Esophagus (tissue), 2 donors: ENCODE results near the gene TMEM232. TPM values are rescaled to one million over a fixed set of nuclear protein-coding genes. Genes with fewer than 3 reads are reported as not detected.

Experiments
- H3K27ac ChIP-seq, 2 donors: one replicate each; pipeline ENCODE4 v1.5.1; 2013; ENCODE audit warnings: low read depth in 2 of 2, mild to moderate bottlenecking in 2 of 2, inconsistent platforms in 1 of 2, low read length in 1 of 2, moderate library complexity in 1 of 2
- H3K27me3 ChIP-seq, 2 donors: one replicate each; pipeline ENCODE4 v1.6.1; 2013; ENCODE audit warnings: low read length in 2 of 2, control low read depth in 1 of 2, mild to moderate bottlenecking in 1 of 2; ENCODE audit not compliant: insufficient read depth in 2 of 2, control insufficient read depth in 1 of 2
- H3K36me3 ChIP-seq, 2 donors: one replicate each; pipeline ENCODE4 v1.6.1; 2013; ENCODE audit warnings: low read length in 1 of 2; ENCODE audit not compliant: control insufficient read depth in 2 of 2, insufficient read depth in 2 of 2
- H3K4me1 ChIP-seq, 2 donors: one replicate each; pipeline ENCODE4 v1.6.1; 2013; ENCODE audit warnings: low read length in 1 of 2; ENCODE audit not compliant: control insufficient read depth in 2 of 2, insufficient read depth in 2 of 2
- H3K4me3 ChIP-seq, 2 donors: one replicate each; pipeline ENCODE4 v1.5.1; 2013; ENCODE audit warnings: low read length in 2 of 2, mild to moderate bottlenecking in 2 of 2, low read depth in 1 of 2, moderate library complexity in 1 of 2
- H3K9me3 ChIP-seq, 2 donors: one replicate each; pipeline ENCODE4 v1.6.1; 2013; ENCODE audit warnings: mild to moderate bottlenecking in 2 of 2, low read depth in 1 of 2, low read length in 1 of 2, moderate library complexity in 1 of 2; ENCODE audit not compliant: control insufficient read depth in 2 of 2, insufficient read depth in 1 of 2
- WGBS, 2 donors: extraction: QIAGEN DNeasy Blood & Tissue Kit; methylation state at CpG; one replicate each; pipeline ENCODE4 v1.1.7; 2013; 5-methylcytosine and 5-hydroxymethylcytosine counted together
- polyA plus RNA-seq, 2 donors: library from polyadenylated mRNA; stranded (reverse); fragments of 200-250 nt; gene quantifications; one replicate each; pipeline ENCODE4 v1.2.3, GENCODE V29; 2013
- donor health status: healthy with polysubstance abuse.
- donor health status: Bipolar disorder and iron deficiency.

TMEM232 gene
- polyA plus RNA-seq, 2 donors = 0.49 to 0.65 TPM

- H3K27me3 ChIP-seq = no peaks in the 10 kb centered on the region
- H3K36me3 ChIP-seq = no peaks in the 10 kb centered on the region
- 80 to 85% methylated on average over 2 of the region's 2 CpGs for WGBS, 2 donors
- H3K4me1 ChIP-seq = no peaks in the 10 kb centered on the region
- no peaks in the 10 kb centered on the region for H3K9me3 ChIP-seq
- H3K27ac ChIP-seq = no peak overlapping the region
- no peak overlapping the region for H3K4me3 ChIP-seq
Measured at GRCh38 chr5:110463106-110463505, 263.4 kb downstream of the TMEM232 start.

GRCh38 chr5:110460837-110461236, 265.6 kb downstream of the TMEM232 start:
- Histone ChIP-seq H3K36me3 (no peaks in the 10 kb centered on the region), H3K9me3 (no peaks in the 10 kb centered on the region), H3K4me1 (no peaks in the 10 kb centered on the region), H3K4me3 (no peak overlapping the region), H3K27ac (no peak overlapping the region), H3K27me3 (no peaks in the 10 kb centered on the region)
- 87 to 88% methylated on average over 4 of the region's 4 CpGs for WGBS, 2 donors

GRCh38 chr5:110458313-110458712, 268.2 kb downstream of the TMEM232 start:
- Histone ChIP-seq H3K4me1 (no peaks in the 10 kb centered on the region), H3K36me3 (no peaks in the 10 kb centered on the region), H3K9me3 (no peaks in the 10 kb centered on the region), H3K27me3 (no peaks in the 10 kb centered on the region), H3K27ac (no peak overlapping the region), H3K4me3 (no peak overlapping the region)
- WGBS, 2 donors = 87 to 88% methylated on average over 1 of the region's 1 CpG

- no peaks in the 10 kb centered on the region for H3K4me1 ChIP-seq
- peaks cover 0 to 3% of the 10 kb centered on the region in 2 donors for H3K27me3 ChIP-seq
- no peak overlapping the region for H3K27ac ChIP-seq
- H3K36me3 ChIP-seq = no peaks in the 10 kb centered on the region
- WGBS, 2 donors = 87 to 88% methylated on average over 4 of the region's 4 CpGs
- no peaks in the 10 kb centered on the region for H3K9me3 ChIP-seq
- H3K4me3 ChIP-seq = no peak overlapping the region
Measured at GRCh38 chr5:110442856-110443255, 283.6 kb downstream of the TMEM232 start.

GRCh38 chr5:110441035-110441434, 285.4 kb downstream of the TMEM232 start:
- 38 to 42% methylated on average over 2 of the region's 2 CpGs for WGBS, 2 donors
- H3K4me3 ChIP-seq = no peak overlapping the region
- H3K27me3 ChIP-seq = peaks cover 0 to 3% of the 10 kb centered on the region in 2 donors
- H3K9me3 ChIP-seq = no peaks in the 10 kb centered on the region
- no peak overlapping the region for H3K27ac ChIP-seq
- H3K4me1 ChIP-seq = no peaks in the 10 kb centered on the region
- H3K36me3 ChIP-seq = no peaks in the 10 kb centered on the region

- Histone ChIP-seq H3K4me3 (no peak overlapping the region), H3K4me1 (no peaks in the 10 kb centered on the region), H3K36me3 (no peaks in the 10 kb centered on the region), H3K27me3 (peaks cover 0 to 3% of the 10 kb centered on the region in 2 donors), H3K27ac (no peak overlapping the region), H3K9me3 (no peaks in the 10 kb centered on the region)
- WGBS, 2 donors = 79 to 86% methylated on average over 2 of the region's 2 CpGs
Measured at GRCh38 chr5:110440058-110440457, 286.4 kb downstream of the TMEM232 start.

GRCh38 chr5:110439296-110439695, 287.2 kb downstream of the TMEM232 start:
- 55 to 67% methylated on average over 3 of the region's 3 CpGs for WGBS, 2 donors
- no peaks in the 10 kb centered on the region for H3K4me1 ChIP-seq

GRCh38 chr5:110435207-110435606, 291.3 kb downstream of the TMEM232 start:
- Histone ChIP-seq H3K9me3 (no peaks in the 10 kb centered on the region), H3K36me3 (no peaks in the 10 kb centered on the region), H3K4me1 (no peaks in the 10 kb centered on the region), H3K4me3 (no peak overlapping the region), H3K27ac (no peak overlapping the region), H3K27me3 (no peaks in the 10 kb centered on the region)
- WGBS, 2 donors = 56 to 65% methylated on average over 2 of the region's 2 CpGs

More at GRCh38 chr5:110439296-110439695, 287.2 kb downstream of the TMEM232 start:
- no peak overlapping the region for H3K4me3 ChIP-seq
- no peak overlapping the region for H3K27ac ChIP-seq
- H3K9me3 ChIP-seq = no peaks in the 10 kb centered on the region
- peaks cover 0 to 3% of the 10 kb centered on the region in 2 donors for H3K27me3 ChIP-seq
- H3K36me3 ChIP-seq = no peaks in the 10 kb centered on the region

- Histone ChIP-seq H3K9me3 (no peaks in the 10 kb centered on the region), H3K27me3 (no peaks in the 10 kb centered on the region), H3K4me1 (no peaks in the 10 kb centered on the region), H3K36me3 (no peaks in the 10 kb centered on the region), H3K27ac (no peak overlapping the region), H3K4me3 (no peak overlapping the region)
Measured at GRCh38 chr5:110431603-110432002, 294.9 kb downstream of the TMEM232 start.

- Histone ChIP-seq H3K4me1 (no peaks in the 10 kb centered on the region), H3K9me3 (no peaks in the 10 kb centered on the region), H3K27me3 (no peaks in the 10 kb centered on the region), H3K4me3 (no peak overlapping the region), H3K36me3 (no peaks in the 10 kb centered on the region), H3K27ac (no peak overlapping the region)
- WGBS, 2 donors = 53 to 55% methylated on average over 2 of the region's 2 CpGs
Measured at GRCh38 chr5:110414360-110414759, 312.1 kb downstream of the TMEM232 start.
